Endometrial microvascular endothelial cells (primary cell): ENCODE data around the gene NUP153. TPM values are rescaled to one million over a fixed set of nuclear protein-coding genes. Genes with fewer than 3 reads are reported as not detected.
"Not testable (repeated sequence)": the region's sequence is repeated elsewhere in the genome, so short reads cannot be mapped to it uniquely, and the experiment has no call there.

Experiments used
- in situ Hi-C: cut with HindIII; loops from 2 replicates; pipeline ENCODE4 v1.10.0; 2017; ENCODE audit warnings: low sequenced_read_pairs, low pct_unique_long_range_greater_than_20kb; ENCODE audit errors: inconsistent ontology term
- total RNA-seq: library from RNA; depleted of rRNA; stranded (reverse); fragments of >200 nt; gene quantifications from one replicate; pipeline ENCODE4 v1.2.3, GENCODE V29; 2015; ENCODE audit errors: inconsistent ontology term

The NUP153 gene
- total RNA-seq, 1 donor from 2014 or later, result 43.0 TPM

- in situ Hi-C loops, result no loop called here
These were observed 122.4 kb downstream of the NUP153 start for GRCh38 chr6:17584241-17584803.

- in situ Hi-C loops, result no loop called here
These were observed 122.9 kb downstream of the NUP153 start for GRCh38 chr6:17583811-17584210.

- in situ Hi-C loops, result not testable (repeated sequence)
These were observed 125.4 kb downstream of the NUP153 start for GRCh38 chr6:17581282-17581681.

GRCh38 chr6:17580518-17581048 lies 126.1 kb downstream of the NUP153 start:
- in situ Hi-C loops, result no loop called here

- in situ Hi-C loops, result no loop called here
These were observed 129.7 kb downstream of the NUP153 start for GRCh38 chr6:17577059-17577458.

GRCh38 chr6:17574866-17575560 lies 131.7 kb downstream of the NUP153 start:
- in situ Hi-C loops, result no loop called here

GRCh38 chr6:17565399-17565798 lies 141.3 kb downstream of the NUP153 start:
- in situ Hi-C loops, result no loop called here

Other genes starting within 250 kb of the NUP153 start
- 11.0 TPM for gene FAM8A1, start 106.6 kb downstream of the NUP153 start, total RNA-seq